Thyroid gland (tissue), 4 donors: ENCODE measurements around the gene FCN3. TPM values are rescaled to one million over a fixed set of nuclear protein-coding genes. Genes with fewer than 3 reads are reported as not detected.

Source experiments
- DNase-seq, 2 donors: peaks; one replicate each; pipeline ENCODE4 v3.0.0-alpha.2; 2019
- H3K27ac ChIP-seq, 3 donors: fragments of 200-600 bp; sonication (generic); 1 replicate in 2 of 3; 2 replicates in 1 of 3; pipeline ENCODE4 v1.5.1; 2016 to 2019; ENCODE audit warnings: mild to moderate bottlenecking in 1 of 3, moderate library complexity in 1 of 3
- H3K27me3 ChIP-seq: fragments of 200-600 bp; sonication (generic); one replicate; pipeline ENCODE4 v1.5.1; 2019
- H3K36me3 ChIP-seq, 2 donors: fragments of 200-600 bp; sonication (generic); one replicate each; pipeline ENCODE4 v1.5.1; 2016 to 2019
- H3K4me1 ChIP-seq, 2 donors: fragments of 200-600 bp; sonication (generic); one replicate each; pipeline ENCODE4 v1.5.1; 2017 to 2019
- H3K4me3 ChIP-seq, 3 donors: fragments of 200-600 bp; sonication (generic); replicated peaks in 1 of 3; 1 replicate in 2 of 3; 2 replicates in 1 of 3; pipeline ENCODE4 v1.5.1; 2016; ENCODE audit warnings: mild to moderate bottlenecking in 1 of 3
- H3K9me3 ChIP-seq: fragments of 200-600 bp; sonication (generic); one replicate; pipeline ENCODE4 v1.5.1; 2017
- CTCF ChIP-seq, 6 experiments: fragments of 200-600 bp in 3 of 6; fragments of 450-650 bp in 3 of 6; sonication (generic) in 3 of 6; IDR thresholded peaks; one replicate each; pipeline ENCODE4 v1.5.1; 2016 to 2019; ENCODE audit warnings: antibody characterized with exemption in 6 of 6, mild to moderate bottlenecking in 2 of 6, inconsistent platforms in 1 of 6, moderate library complexity in 1 of 6
- POLR2A ChIP-seq, 2 donors: fragments of 450-650 bp; IDR thresholded peaks; one replicate each; pipeline ENCODE4 v1.6.1; 2017; ENCODE audit warnings: antibody characterized with exemption in 2 of 2, mild to moderate bottlenecking in 2 of 2, moderate library complexity in 1 of 2
- WGBS, 2 donors: methylation state at CpG; one replicate each; pipeline ENCODE4 v1.1.5; 2017; 5-methylcytosine and 5-hydroxymethylcytosine counted together
- intact Hi-C: fragments of 100-400 bp; cut with DNase I; formaldehyde crosslinking; loops from one replicate; pipeline ENCODE4 v1.15.1; 2023
- total RNA-seq, 4 donors: library from RNA; depleted of rRNA; stranded (reverse); fragments of >200 nt; gene quantifications; one replicate each; pipeline ENCODE4 v1.2.3, GENCODE V29; 2016

Gene FCN3
- total RNA-seq, 4 donors from 2014 or later: 7.4 to 33.4 (median 10.7) TPM

- H3K27ac ChIP-seq: no peak overlapping the region
- intact Hi-C loops: loop anchor here (5.0 kb wide), 1 partner anchor 34 kb away; the partner anchor contains the start of gene GPR3
- H3K4me3 ChIP-seq: no peak overlapping the region
- no peaks in the 10 kb centered on the region for H3K4me1 ChIP-seq
- peaks cover 28 to 48% of the 10 kb centered on the region in 2 donors for H3K36me3 ChIP-seq
- 95 to 96% methylated on average over 14 to 21 of the region's 21 CpGs for WGBS, 2 donors
- no peaks in the 10 kb centered on the region for H3K9me3 ChIP-seq
- no peak for DNase-seq
- TF ChIP-seq POLR2A (IDR thresholded peaks at IDR 0.05) (no peak), CTCF (IDR thresholded peaks at IDR 0.05) (no peak)
- no peaks in the 10 kb centered on the region for H3K27me3 ChIP-seq
Observed at GRCh38 chr1:27358038-27358927, 16.3 kb downstream of the FCN3 start.

GRCh38 chr1:27357281-27358037 is 17.2 kb downstream of the FCN3 start:
- Histone ChIP-seq H3K27me3 (no peaks in the 10 kb centered on the region), H3K9me3 (no peaks in the 10 kb centered on the region), H3K27ac (no peak overlapping the region), H3K36me3 (peaks cover 24 to 39% of the 10 kb centered on the region in 2 donors), H3K4me3 (no peak overlapping the region), H3K4me1 (no peaks in the 10 kb centered on the region)
- DNase-seq: peak; percentile 69 to 71
- WGBS, 2 donors: 43 to 51% methylated on average over 17 to 22 of the region's 40 CpGs
- intact Hi-C loops: loop anchor here (5.0 kb wide), 1 partner anchor 35 kb away; the partner anchor contains the start of gene GPR3
- TF ChIP-seq CTCF (IDR thresholded peaks at IDR 0.05): peak; percentile 88 to 100 (median 94)
- no peak for TF ChIP-seq POLR2A (IDR thresholded peaks at IDR 0.05)

- Histone ChIP-seq H3K9me3 (no peaks in the 10 kb centered on the region), H3K36me3 (peaks cover 18 to 32% of the 10 kb centered on the region in 2 donors), H3K4me1 (no peaks in the 10 kb centered on the region), H3K27ac (no peak overlapping the region), H3K27me3 (no peaks in the 10 kb centered on the region), H3K4me3 (no peak overlapping the region)
- TF ChIP-seq POLR2A (IDR thresholded peaks at IDR 0.05) (no peak), CTCF (IDR thresholded peaks at IDR 0.05) (no peak)
- 76 to 77% methylated on average over 21 to 25 of the region's 37 CpGs for WGBS, 2 donors
- intact Hi-C loops: loop anchor here (5.0 kb wide), 1 partner anchor 36 kb away; the partner anchor contains the start of gene GPR3
- no peak for DNase-seq
Observed at GRCh38 chr1:27356619-27357280, 17.9 kb downstream of the FCN3 start.

- no peak for DNase-seq
- peaks cover 16 to 27% of the 10 kb centered on the region in 2 donors for H3K36me3 ChIP-seq
- 89 to 97% methylated on average over 10 to 11 of the region's 13 CpGs for WGBS, 2 donors
- no peaks in the 10 kb centered on the region for H3K27me3 ChIP-seq
- peaks cover 0 to 4% of the 10 kb centered on the region in 2 donors for H3K4me1 ChIP-seq
- TF ChIP-seq POLR2A (IDR thresholded peaks at IDR 0.05) (no peak), CTCF (IDR thresholded peaks at IDR 0.05) (no peak)
- intact Hi-C loops: loop anchor here (5.0 kb wide), 1 partner anchor 36 kb away; the partner anchor contains the start of gene GPR3
- no peak overlapping the region for H3K27ac ChIP-seq
- no peaks in the 10 kb centered on the region for H3K9me3 ChIP-seq
- H3K4me3 ChIP-seq: no peak overlapping the region
Observed at GRCh38 chr1:27356277-27356618, 18.4 kb downstream of the FCN3 start.
